Stimulated activated CD8-positive, alpha-beta memory T cell treated with anti-CD3 and anti-CD28 coated beads, Interleukin-12 subunit alpha, Interleukin-12 subunit beta, amount 100 ng/mL, for 1 hour (primary cell): Measurements from ENCODE around the gene TMEM186.
"Not testable (repeated sequence)": the region's sequence is repeated elsewhere in the genome, so short reads cannot be mapped to it uniquely, and the experiment has no call there.

Experiments used
- DNase-seq: peaks from one replicate; pipeline ENCODE4 v3.0.0-alpha.2; 2020; ENCODE audit warnings: low read depth

The TMEM186 gene

DNA sequence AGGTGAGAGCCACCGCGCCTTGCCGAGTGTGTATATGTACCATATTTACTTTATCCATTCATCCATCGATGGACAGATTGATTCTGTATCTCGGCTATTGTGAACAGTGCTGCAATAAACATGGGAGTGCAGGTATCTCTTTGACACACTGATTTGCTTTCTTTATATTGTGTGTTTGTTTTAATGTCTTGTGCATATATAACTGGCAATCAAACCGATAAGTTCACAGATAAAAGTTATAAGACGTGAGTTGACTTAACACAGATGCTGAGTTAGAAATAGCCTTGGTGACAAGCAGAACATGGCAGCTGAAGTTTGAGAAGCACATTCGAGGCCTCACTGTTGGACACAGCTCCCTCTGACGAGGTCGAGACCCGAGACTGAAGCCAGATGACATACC lies 23.2 kb downstream of the TMEM186 start:
- DNase-seq: no peak

DNA sequence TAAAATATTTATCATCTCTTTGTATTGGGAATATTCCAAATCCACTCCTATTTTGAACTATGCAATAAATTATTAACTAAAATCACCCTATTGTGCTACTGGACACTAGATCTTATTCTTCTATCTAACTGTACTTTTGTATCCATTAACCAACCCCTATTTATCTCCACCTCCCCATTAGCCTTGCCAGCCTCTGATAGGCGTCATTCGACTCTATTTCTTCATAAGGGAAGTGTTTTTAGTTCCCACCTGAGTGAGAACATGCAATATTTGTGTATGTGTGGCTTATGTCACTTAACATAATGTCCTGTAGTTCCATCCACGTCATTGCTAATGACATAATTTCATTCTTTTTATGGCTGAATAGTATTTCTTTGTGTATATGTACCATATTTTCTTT lies 23.9 kb downstream of the TMEM186 start:
- no peak for DNase-seq

DNA sequence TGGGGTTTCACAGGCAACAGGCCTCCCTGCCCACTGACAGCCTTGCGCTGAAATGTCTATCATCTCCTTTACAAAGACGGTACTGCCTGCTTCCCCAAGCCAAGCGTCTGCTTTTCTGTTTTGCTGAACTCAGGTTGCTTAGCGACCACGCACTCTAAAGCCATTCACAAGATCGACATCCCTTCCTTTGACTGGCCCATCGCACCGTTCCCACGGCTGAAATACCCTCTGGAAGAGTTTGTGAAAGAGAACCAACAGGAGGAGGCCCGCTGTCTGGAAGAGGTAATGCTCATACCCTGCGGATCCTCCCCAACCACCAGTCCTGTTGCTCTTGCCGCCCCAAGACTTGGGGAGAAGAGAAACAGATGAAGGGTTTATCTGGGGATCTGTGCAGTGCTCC lies 28.7 kb downstream of the TMEM186 start:
- no peak for DNase-seq

DNA sequence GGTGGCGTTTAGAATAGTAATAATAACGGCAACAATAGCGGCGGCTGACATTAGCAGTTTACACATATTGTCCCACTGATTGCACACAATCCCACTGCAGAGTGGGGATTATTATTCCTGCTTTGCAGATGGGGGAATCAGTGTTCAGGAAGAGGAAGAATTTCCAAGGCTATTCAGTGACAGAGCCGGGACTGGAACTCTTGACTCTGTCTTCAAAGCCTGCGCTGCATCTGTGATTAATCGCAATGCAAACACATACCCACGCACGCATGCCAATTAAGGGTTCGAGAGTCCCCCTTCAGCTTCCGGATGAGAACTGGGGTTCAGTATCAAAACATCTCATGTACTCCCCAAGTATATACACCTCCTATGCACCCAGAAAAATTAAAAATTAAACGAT lies 29.2 kb downstream of the TMEM186 start:
- no peak for DNase-seq

DNA sequence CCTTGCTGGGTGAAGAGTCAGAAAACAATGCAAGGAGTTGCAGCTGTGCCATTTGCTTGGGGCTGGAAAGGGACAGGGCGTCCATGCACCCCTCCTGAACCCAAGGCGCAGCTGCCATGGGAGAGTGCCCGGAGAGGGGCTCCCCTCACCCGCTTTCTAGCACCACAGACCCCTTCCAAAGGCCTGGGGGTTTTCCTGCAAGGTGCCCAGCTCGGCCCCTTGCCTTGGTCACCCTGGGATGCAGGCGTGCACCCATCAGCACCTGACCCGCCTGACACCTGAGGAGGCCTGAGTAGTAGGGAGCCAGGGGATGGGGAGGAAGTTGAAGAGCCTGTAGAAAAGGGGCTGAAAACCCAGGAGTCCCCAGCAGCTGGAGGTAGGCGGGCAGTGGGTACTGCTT lies 30.3 kb downstream of the TMEM186 start:
- no peak for DNase-seq

DNA sequence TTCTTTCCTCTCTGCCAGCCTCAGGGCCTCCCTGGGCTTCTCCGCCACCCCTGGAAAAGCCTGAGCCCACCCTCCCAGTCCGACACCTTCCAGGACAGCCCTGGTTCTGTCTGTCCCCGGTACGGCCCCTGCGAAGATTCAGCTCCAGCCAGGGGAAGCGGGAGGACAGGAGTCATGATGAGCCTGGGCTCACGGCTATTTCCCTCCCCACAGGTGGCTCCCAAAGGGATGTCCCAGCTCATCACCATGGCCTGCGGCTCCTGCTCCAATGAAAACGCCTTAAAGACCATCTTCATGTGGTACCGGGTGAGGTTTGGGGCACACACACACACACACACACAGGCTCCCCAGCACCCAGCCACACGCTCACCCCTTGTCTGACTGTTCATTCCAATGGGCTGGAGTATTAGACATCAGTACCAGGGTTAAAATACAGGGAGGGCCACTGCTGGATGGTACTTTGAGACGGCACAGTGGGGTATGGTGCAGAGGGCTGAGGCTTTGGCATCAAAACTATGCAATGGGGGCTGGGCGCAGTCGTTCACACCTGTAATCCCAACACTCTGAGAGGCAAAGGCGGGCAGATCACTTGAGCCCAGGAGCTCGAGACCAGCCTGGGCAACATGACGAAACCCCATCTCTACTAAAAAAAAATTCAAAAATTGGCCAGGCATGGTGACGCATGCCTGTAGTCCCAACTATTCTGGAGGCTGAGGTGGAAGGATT lies 32.8 kb downstream of the TMEM186 start:
- no peak for DNase-seq

DNA sequence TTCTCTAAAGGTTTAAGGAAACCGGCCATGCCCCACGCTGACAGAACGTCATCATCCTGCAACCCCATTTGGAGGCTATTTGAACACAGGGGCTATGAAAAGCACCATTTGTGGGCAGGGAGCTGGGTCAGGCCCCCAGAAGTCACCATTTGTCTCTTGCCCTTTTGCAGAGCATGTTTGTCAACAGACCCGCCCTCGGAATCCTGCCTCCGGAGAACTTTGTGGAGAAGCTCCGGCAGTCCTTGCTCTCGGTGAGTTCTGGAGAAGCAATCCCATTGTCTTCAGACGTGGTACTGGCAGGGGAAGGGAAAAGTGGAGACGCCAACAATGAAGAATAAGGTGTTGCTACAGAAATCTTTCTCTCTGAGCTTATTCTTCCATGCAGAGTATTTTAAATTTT lies 33.5 kb downstream of the TMEM186 start:
- DNase-seq: no peak

DNA sequence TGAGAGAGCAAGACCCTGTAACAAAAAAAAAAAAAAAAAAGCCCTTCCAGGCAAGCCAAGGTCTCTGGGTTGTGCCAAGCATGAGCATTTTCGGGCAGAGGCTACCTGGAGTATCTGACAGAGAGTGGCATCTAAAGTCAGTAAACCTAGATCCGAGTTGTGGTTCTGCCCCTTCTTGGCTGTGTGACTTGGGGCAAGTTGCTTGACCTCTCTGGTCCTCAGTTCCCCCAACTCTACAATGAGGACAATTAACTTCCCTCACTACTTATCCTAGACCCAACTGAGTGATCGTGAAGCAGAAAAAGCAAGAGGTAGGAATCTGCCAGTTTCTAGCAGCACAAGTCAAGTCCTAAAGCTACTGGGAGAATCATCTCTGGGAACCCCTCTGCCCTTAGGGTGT lies 34.4 kb downstream of the TMEM186 start:
- no peak for DNase-seq

DNA sequence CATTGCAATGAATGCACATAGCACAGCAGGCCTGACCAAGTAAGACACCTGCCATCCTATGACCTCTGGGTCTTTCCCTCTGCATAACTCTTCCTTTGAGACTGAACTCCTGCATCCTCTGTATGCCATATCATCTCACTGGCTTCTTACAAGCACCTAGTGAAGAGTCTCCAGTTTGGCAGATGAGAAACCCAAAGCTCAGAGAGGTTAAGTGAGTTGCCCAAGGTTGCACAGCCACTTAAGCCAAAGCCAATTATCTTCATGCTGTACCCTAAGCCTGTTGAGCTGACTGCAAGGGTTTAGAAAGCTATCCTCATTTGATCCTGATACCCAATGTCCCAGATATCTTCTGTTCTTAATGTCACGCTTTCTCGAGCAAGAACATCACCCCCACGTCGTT lies 35.2 kb downstream of the TMEM186 start:
- no peak for DNase-seq

DNA sequence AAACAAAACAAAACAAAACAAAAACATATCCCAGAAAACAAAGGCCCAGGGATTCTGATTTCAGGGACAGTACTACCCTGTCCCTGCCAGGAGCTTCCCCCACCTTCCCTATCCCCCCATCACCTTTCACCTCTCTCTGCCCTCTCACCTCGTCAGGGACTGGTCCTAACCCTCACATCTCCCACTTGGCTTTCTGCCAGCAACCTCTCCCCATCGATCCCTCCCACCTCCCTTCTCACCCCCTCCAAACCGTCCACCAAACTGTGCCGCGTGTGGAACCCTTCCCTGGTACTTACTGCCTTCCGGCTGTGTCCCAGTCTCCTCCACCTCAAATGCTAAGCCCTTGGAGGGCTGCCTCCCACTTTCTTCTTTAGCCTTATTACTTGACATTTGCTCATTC lies 36.4 kb downstream of the TMEM186 start:
- no peak for DNase-seq

DNA sequence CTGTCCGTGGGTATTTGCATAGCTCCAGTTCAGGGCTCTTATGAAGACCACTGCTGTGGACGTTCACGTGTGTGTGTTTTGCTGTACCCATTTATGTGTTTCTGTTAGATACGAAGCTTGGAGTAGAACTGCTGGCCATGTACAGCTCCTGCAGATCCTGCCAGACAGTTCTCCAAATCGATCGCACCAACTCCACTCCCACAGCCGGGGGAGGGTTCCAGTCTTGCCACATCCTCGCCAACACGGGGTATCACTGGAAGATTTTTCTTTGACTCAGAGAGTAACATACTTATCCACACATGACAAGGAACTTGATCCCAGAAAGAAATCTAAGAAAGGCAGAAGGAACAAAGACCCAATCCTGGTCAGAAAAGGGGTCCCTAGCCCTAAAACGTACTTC lies 37.4 kb downstream of the TMEM186 start:
- no peak for DNase-seq

DNA sequence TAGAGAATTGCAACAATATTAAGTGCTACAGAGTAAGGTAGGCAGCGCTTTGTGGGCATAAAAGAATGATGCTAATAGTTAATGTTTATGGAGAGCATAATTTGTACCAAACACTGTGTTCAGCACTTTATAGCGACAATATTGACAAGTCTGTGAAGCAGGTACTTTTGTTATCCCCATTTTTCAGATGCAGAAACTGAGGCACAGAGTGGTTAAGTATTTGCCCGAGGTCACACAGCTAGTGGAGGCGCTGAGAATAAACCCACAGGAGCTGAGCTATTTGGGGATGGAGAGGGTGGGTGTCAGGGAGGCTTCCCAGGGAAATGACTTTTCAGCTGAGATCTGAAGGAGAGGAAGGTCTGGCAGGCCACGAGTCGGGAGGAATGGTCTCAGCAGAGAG lies 39.4 kb downstream of the TMEM186 start:
- DNase-seq: no peak

DNA sequence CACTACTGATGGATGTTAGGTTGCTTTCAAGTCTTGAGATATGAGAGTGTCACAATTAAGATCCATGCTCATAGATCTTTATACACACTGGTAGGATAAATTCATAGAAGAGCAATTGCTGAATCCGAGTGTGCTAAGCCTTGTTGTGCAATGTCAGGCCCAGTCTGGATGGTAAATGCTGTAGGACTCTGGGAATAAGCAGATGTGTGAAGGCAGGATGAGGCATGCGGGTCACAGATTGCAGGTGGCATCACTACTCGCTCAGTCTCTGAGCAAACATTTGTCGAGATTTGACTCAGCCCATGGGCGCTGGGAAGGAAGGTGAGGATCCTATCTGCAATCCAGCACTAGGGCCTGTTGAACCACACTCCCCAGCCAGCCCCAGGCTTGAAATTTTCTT lies 40.7 kb downstream of the TMEM186 start:
- DNase-seq: no peak

DNA sequence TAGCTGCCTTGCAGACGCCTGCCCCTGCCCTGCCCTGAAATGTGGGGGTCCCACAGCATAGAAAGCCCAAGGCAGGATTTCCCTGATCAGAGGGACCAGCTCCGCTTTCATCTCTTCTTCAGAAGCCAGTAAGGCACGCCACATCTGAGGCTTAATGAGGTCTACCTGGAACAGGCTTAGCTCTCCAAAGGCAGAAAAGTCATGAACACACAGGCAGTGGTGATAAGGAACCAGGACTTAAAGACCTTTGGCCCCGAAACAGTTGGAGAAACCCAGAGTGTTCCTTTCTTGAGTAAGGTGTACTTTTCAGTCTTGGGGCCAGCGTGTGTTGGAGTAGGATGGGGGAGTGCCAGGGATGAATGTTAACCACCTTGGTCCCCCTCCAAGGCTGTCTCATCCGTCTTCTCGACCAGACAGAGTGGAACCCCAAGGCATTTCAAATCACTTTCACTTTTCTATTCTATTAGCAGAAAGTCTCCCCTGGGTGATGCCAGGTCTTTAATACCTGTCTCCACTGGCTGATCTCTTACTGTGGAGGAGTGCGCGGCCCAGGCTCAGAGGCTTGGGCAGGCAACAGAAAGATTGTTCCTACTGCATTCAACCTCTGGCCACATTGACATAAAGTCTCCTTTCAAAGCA lies 43.9 kb downstream of the TMEM186 start:
- DNase-seq: no peak

DNA sequence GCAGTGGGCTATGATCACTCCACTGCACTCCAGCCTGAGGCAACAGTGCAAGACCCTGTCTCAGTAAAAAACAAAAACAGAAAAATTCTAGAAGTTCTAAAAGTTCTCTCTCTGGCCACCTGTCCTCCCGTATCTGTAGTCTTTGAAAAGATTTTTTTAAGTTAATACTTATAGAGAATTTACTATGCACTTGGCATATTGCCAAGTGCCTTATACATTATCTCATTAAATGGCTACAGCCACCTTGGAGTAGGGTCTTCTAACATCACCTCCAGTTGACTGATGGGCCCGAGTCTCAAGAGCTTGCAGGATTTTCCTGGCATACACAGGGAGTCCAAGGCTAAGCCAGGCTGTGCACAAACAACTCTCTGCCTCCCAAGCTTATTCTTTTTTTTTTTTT lies 44.7 kb downstream of the TMEM186 start:
- no peak for DNase-seq

DNA sequence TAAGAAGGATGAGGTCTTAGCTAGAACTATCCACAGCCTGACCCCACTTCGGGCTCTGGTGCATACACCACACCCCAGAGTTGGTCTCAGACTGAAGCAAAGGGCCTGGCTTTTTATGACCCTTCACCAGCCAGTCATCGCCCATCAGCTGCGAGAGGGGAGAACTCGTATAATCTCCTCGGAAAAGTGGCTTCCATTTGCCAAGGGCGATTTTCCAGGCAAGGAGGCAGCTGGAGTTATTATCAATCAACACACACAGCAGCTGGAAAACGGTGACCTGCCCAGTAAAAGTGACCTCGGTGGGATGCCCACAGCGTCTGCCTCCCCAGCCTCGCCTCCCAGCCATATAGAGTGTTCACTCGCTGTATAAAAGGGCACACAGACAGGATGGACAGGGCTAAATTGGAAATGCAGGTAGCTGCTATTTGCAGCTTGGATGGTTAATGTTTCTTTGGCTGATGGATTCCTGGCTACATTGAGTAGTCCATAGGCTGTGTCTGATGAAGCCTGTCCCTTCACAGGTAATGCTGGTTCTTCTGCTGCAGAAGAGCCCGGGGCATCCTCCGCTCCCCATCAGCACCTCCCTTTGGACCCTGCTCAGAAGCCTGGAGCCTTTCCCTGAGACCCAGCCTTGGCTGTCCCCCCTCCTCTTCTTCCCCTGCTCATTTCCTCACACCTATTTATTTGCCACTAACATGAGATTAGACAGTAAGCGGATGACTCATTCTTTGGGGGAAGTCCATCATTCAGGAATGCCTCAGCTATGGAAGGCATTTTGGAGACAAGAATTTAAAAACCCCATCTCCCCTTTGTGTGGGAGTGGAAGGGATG lies 45.7 kb downstream of the TMEM186 start:
- no peak for DNase-seq

DNA sequence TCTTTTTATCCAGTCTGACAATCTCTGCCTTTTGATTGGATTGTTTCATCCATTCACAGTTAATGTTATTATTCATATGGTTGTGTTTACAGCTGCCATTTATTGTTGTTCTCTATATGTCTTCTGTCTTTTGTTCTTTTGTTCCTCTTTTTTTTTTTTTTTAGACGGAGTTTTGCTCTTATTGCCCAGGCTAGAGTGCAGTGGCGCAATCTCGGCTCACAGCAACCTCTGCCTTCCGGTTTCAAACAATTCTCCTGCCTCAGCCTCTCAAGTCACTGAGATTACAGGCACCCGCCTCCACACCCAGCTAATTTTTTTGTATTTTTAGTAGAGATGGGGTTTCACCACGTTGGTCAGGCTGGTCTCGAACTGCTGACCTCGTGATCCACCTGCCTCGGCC lies 48.5 kb downstream of the TMEM186 start:
- not testable (repeated sequence) for DNase-seq
